GM13977 (cell line): ENCODE data around the gene THADA.

Experiments
- DNase-seq: peaks from one replicate; pipeline ENCODE4 v3.0.0; 2012; ENCODE audit warnings: low spot score
- in situ Hi-C: fragments of 300-500 bp; cut with MboI; formaldehyde crosslinking; loops from one replicate; pipeline ENCODE4 v1.12.0; 2022; ENCODE audit warnings: low sequenced_read_pairs, low pct_unique_long_range_greater_than_20kb, mixed read lengths, inconsistent platforms; ENCODE audit not compliant: unreplicated experiment
- TF ChIP-seq, protein P1 (sequence below): IDR thresholded peaks from 2 replicates; pipeline ENCODE4 v1.5.1; 2012; ENCODE audit warnings: mild to moderate bottlenecking, control low read depth; ENCODE audit not compliant: insufficient read depth; ENCODE audit errors: extremely low read depth, missing control alignments

The THADA gene

DNA sequence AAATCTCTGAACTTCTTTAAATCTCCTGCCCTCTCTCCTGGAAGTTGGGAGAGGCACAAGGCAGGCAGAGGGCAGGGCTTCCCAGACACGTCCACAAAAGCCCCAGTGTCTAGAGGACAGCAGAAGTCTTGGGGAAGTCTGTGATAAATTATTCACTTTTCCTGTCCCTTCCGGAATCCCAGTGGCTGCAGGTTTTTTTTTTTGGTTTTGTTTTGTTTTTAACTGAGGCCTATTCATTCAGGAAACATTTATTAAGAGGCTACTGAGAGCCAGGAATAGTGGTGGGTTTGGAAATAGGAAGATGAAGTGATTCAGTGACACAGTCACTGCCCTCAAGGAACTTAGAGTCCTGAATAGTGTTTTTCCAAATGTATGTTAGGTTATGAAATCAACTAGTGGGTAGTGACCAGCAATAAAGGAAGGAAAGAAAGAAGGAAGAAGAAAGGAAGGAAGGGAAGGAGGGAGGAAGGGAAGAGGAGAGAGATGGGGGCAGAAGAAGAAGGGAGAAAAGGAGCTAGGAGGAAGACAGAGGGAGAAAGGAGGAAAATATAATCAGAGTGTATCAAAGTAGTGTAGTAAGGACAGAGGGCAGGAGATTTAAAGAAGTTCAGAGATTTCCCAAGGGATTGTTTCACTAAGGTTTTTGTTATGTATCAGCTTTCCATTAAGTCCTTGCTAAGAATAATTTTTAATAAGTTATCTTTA is 270.6 kb downstream of the THADA start:
- TF ChIP-seq, protein P1, sequence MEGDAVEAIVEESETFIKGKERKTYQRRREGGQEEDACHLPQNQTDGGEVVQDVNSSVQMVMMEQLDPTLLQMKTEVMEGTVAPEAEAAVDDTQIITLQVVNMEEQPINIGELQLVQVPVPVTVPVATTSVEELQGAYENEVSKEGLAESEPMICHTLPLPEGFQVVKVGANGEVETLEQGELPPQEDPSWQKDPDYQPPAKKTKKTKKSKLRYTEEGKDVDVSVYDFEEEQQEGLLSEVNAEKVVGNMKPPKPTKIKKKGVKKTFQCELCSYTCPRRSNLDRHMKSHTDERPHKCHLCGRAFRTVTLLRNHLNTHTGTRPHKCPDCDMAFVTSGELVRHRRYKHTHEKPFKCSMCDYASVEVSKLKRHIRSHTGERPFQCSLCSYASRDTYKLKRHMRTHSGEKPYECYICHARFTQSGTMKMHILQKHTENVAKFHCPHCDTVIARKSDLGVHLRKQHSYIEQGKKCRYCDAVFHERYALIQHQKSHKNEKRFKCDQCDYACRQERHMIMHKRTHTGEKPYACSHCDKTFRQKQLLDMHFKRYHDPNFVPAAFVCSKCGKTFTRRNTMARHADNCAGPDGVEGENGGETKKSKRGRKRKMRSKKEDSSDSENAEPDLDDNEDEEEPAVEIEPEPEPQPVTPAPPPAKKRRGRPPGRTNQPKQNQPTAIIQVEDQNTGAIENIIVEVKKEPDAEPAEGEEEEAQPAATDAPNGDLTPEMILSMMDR = no peak
- no peak for DNase-seq
- in situ Hi-C loops = no loop called here

GRCh38 chr2:43324259-43325106 is 271.4 kb downstream of the THADA start:
- in situ Hi-C loops = no loop called here
- TF ChIP-seq, protein P1 = no peak
- DNase-seq = no peak

- DNase-seq = no peak
- in situ Hi-C loops = no loop called here
- TF ChIP-seq, protein P1 = no peak
Observed at GRCh38 chr2:43323857-43324256, 272.0 kb downstream of the THADA start.

- DNase-seq = no peak
- TF ChIP-seq, protein P1 = no peak
- in situ Hi-C loops = no loop called here
Observed at GRCh38 chr2:43321446-43321845, 274.4 kb downstream of the THADA start.

DNA sequence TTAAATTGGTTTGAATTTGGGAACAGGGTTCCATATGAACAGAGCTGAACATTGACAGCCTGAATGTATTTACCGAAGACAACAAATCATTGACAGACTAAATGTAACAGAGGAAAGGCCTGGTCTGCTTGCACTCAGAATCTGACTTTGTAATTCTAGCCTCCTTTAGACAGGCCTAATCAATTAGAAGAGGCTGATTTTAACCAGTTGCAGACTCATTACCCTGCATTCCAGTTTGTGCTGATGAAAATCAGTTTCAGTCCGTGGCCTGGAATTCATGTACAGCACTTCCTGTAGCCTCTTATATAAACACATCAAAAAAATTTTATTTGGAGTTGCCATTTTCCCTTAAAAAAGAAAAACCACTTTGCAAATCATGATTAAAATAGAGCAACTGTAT is 276.3 kb downstream of the THADA start:
- DNase-seq = no peak
- TF ChIP-seq, protein P1 = no peak
- in situ Hi-C loops = no loop called here

DNA sequence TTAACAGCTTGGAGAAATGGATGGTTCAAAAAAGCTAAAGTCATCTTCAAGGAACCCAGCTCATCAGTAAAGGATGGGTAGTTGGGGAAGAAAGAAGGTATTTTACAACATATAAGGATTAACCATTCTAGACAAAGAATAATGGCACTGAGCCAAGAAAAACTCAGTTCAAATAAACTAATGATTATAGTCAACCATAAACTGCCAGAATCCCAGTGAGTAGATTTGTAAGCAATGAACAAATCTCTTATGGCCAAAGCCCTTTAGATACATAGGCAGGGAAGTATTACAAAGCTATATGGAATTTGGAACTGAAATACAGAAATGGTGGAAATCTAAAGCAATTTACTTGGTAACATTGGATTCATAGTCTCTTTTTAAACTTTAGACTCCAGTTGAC is 277.0 kb downstream of the THADA start:
- DNase-seq = no peak

More for the DNA sequence above, 277.0 kb downstream of the THADA start:
- in situ Hi-C loops = no loop called here
- TF ChIP-seq, protein P1 = no peak
